ENCODE results near the gene CD63. TPM values are rescaled to one million over a fixed set of nuclear protein-coding genes. Genes with fewer than 3 reads are reported as not detected.

CD63 gene
- polyA plus RNA-seq, 1 donor from 2014 or later: 217 TPM

DNA sequence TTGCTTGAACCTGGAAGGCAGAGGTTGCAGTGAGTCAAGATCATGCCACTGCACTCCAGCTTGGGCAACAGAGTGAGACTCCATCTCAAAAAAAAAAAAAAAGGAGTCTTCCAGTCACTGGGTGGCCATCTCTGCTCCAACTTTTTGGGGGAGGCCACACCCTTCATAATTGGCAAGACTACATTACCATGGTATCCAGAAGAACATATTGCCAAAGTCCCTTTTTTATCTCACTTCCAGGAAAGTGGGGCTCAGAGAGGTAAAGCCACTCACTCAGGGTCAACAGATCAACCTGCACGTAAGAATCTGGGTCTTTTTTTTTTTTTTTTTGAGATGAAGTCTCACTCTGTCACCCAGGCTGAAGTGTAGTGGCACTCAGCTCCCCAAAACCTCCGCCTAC, 5.0 kb upstream of the CD63 start:
- no peak for TF ChIP-seq RAD21 (conservative IDR thresholded peaks at IDR 0.05)
- TF ChIP-seq SMC3 (conservative IDR thresholded peaks at IDR 0.05; ENCODE audit: poor library complexity): no peak
- no peak for TF ChIP-seq CTCF (IDR thresholded peaks at IDR 0.05; ENCODE audit: poor library complexity, severe bottlenecking)
- TF ChIP-seq, protein P1, sequence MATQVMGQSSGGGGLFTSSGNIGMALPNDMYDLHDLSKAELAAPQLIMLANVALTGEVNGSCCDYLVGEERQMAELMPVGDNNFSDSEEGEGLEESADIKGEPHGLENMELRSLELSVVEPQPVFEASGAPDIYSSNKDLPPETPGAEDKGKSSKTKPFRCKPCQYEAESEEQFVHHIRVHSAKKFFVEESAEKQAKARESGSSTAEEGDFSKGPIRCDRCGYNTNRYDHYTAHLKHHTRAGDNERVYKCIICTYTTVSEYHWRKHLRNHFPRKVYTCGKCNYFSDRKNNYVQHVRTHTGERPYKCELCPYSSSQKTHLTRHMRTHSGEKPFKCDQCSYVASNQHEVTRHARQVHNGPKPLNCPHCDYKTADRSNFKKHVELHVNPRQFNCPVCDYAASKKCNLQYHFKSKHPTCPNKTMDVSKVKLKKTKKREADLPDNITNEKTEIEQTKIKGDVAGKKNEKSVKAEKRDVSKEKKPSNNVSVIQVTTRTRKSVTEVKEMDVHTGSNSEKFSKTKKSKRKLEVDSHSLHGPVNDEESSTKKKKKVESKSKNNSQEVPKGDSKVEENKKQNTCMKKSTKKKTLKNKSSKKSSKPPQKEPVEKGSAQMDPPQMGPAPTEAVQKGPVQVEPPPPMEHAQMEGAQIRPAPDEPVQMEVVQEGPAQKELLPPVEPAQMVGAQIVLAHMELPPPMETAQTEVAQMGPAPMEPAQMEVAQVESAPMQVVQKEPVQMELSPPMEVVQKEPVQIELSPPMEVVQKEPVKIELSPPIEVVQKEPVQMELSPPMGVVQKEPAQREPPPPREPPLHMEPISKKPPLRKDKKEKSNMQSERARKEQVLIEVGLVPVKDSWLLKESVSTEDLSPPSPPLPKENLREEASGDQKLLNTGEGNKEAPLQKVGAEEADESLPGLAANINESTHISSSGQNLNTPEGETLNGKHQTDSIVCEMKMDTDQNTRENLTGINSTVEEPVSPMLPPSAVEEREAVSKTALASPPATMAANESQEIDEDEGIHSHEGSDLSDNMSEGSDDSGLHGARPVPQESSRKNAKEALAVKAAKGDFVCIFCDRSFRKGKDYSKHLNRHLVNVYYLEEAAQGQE (IDR thresholded peaks at IDR 0.05; ENCODE audit: borderline replicate concordance): no peak
- no peak for TF ChIP-seq TAF1 (IDR thresholded peaks at IDR 0.05; ENCODE audit: low read depth)
- no peak for TF ChIP-seq EP300 (conservative IDR thresholded peaks at IDR 0.05; ENCODE audit: poor library complexity, severe bottlenecking)
- TF ChIP-seq POLR2AphosphoS5 (IDR thresholded peaks at IDR 0.05): no peak
- TF ChIP-seq MXI1 (conservative IDR thresholded peaks at IDR 0.05; ENCODE audit: poor library complexity, severe bottlenecking): no peak
- TF ChIP-seq EZH2 (IDR thresholded peaks at IDR 0.05; ENCODE audit: borderline replicate concordance, insufficient read depth, low read length, poor library complexity, severe bottlenecking): no peak
- Histone ChIP-seq H3K4me3 (ENCODE audit: low read length) (no peak overlapping the region), H2AFZ (ENCODE audit: low read depth, low read length) (no peak overlapping the region), H3K36me3 (ENCODE audit: insufficient read depth, low read length) (no peaks in the 10 kb centered on the region), H3K9me3 (ENCODE audit: low read length) (no peaks in the 10 kb centered on the region), H3K27ac (ENCODE audit: low read length) (no peak overlapping the region), H3F3A (ENCODE audit: insufficient read depth, low read length, poor library complexity, severe bottlenecking) (peaks cover 9% of the 10 kb centered on the region), H3K9ac (ENCODE audit: low read length) (no peak overlapping the region), H3K4me2 (ENCODE audit: low read length) (no peak overlapping the region), H3K27me3 (ENCODE audit: insufficient read depth, low read depth, low read length) (no peaks in the 10 kb centered on the region), H3K79me2 (replicated peaks; ENCODE audit: insufficient read depth, low read length) (peaks cover 6% of the 10 kb centered on the region), H3K9me2 (ENCODE audit: insufficient read depth, low read length) (no peaks in the 10 kb centered on the region), H4K20me1 (ENCODE audit: insufficient read depth) (no peaks in the 10 kb centered on the region)

DNA sequence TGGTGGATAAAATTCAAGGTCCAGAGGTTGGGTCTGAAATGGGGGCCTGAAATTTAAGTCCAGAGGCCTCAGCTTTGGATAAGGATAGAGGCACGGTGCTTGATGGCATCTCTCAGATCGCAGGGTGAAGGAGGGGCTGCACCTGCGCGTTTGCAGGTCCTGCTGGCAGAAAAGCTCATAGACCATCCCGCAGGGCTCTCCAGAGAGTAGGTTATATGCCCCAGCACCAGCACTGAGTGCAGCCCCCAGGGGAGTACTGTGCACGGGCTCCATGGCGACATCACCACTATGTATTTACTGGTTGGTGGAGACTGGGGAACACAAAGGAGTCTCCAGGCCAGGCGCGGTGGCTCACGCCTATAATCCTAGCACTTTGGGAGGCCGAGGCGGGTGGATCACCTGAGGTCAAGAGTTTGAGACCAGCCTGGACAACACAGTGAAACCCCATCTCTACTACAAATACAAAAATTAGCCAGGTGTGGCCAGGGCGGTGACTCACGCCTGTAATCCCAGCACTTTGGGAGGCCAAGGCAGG, 4.3 kb upstream of the CD63 start:
- no peak overlapping the region for H3K27ac ChIP-seq (ENCODE audit: low read length)
- no peaks in the 10 kb centered on the region for H3K36me3 ChIP-seq (ENCODE audit: insufficient read depth, low read length)
- H3K9me3 ChIP-seq (ENCODE audit: low read length): no peaks in the 10 kb centered on the region
- no peaks in the 10 kb centered on the region for H3K27me3 ChIP-seq (ENCODE audit: insufficient read depth, low read depth, low read length)
- peaks cover 8% of the 10 kb centered on the region for H3K79me2 ChIP-seq (replicated peaks; ENCODE audit: insufficient read depth, low read length)
- no peak overlapping the region for H2AFZ ChIP-seq (ENCODE audit: low read depth, low read length)
- H3K9ac ChIP-seq (ENCODE audit: low read length): no peak overlapping the region
- no peaks in the 10 kb centered on the region for H3K9me2 ChIP-seq (ENCODE audit: insufficient read depth, low read length)
- no peak for TF ChIP-seq EP300 (conservative IDR thresholded peaks at IDR 0.05; ENCODE audit: poor library complexity, severe bottlenecking)
- TF ChIP-seq RAD21 (conservative IDR thresholded peaks at IDR 0.05): no peak
- TF ChIP-seq EZH2 (IDR thresholded peaks at IDR 0.05; ENCODE audit: borderline replicate concordance, insufficient read depth, low read length, poor library complexity, severe bottlenecking): no peak
- TF ChIP-seq MXI1 (conservative IDR thresholded peaks at IDR 0.05; ENCODE audit: poor library complexity, severe bottlenecking): no peak
- TF ChIP-seq SMC3 (conservative IDR thresholded peaks at IDR 0.05; ENCODE audit: poor library complexity): no peak
- TF ChIP-seq CTCF (IDR thresholded peaks at IDR 0.05; ENCODE audit: poor library complexity, severe bottlenecking): no peak
- TF ChIP-seq, protein P1 (IDR thresholded peaks at IDR 0.05; ENCODE audit: borderline replicate concordance): no peak
- TF ChIP-seq POLR2AphosphoS5 (IDR thresholded peaks at IDR 0.05): no peak
- peaks cover 9% of the 10 kb centered on the region for H3F3A ChIP-seq (ENCODE audit: insufficient read depth, low read length, poor library complexity, severe bottlenecking)
- no peak overlapping the region for H3K4me3 ChIP-seq (ENCODE audit: low read length)
- no peak overlapping the region for H3K4me2 ChIP-seq (ENCODE audit: low read length)
- no peaks in the 10 kb centered on the region for H4K20me1 ChIP-seq (ENCODE audit: insufficient read depth)
